Measurements from ENCODE around the gene PALM.
"Not testable (repeated sequence)": the region's sequence is repeated elsewhere in the genome, so short reads cannot be mapped to it uniquely, and the experiment has no call there.

Gene PALM

DNA sequence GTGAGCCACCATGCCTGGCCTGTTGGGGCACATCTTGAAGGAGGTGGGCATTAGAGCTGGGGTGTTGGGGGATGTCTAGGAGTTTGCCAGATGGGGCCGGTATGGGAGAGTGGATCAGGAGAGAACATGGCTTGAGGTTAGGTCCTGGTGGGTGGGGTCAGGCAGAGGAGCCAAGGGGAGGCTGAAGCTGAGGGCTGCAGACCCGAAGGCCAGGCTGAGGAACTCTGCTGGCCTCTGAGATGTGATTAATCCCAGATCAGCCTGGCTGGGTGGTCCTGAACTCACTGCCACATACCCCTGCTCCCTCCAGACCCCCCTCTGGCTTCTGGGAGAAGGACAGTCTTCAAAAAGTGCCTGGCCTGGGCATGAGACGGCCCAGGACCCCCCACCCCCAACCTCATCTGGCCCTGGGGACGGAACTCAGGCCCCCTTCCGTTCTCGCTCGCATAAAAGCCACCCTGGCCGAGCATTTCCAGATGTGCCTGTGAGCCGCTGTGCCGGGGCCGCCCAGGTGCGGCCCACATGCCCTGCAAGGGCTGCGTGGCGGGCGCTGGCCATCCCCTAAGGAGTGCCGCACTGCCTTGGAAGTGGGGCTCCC, 29.8 kb upstream of the PALM start:
- no peak for DNase-seq (ENCODE audit: low read depth in 2 of 2)

DNA sequence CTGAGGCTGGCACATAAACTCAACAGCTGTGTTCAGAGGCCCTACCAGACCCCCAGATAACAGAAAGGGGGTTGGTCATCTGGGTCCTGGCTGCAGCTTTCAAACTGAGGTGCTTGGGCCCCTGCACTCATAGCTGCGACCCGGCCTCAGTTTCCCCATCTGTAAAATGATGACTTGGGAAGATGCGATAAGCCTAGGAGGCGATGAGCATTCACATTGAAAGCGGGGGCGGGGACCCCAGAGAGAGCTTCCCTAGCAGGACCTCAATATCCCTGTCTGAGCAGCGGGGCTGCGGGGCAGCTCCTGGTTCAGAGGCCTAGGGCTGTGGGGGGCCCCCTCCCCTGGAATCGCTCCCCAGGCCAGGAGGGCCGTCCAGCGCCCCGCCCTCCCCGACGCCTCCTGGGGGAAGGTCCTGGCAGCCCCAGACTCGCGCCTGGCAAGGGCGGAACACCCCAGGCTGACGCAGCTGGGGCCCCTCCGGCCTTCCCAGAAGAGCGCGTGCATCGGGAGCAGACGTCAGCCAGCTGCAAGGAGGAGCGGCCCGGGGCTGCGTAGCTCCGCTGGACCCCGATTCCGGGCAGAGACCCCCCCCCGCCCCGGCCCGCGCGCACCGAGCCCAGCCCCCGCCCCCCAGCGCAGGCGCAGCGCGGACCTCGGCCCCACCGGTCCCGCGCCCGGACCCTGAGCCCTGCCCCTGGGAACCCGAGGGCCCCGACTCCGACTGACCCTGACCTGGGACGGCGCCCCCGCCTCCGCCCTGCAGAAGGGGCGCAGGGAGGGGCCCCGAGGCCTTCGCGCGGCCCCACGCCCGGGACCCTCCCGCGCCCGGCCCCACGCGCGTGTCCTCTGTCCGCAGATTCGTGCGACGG, 29.1 kb upstream of the PALM start:
- peak in 1 of 2 donors; percentile 40 for DNase-seq (ENCODE audit: low read depth in 2 of 2)

DNA sequence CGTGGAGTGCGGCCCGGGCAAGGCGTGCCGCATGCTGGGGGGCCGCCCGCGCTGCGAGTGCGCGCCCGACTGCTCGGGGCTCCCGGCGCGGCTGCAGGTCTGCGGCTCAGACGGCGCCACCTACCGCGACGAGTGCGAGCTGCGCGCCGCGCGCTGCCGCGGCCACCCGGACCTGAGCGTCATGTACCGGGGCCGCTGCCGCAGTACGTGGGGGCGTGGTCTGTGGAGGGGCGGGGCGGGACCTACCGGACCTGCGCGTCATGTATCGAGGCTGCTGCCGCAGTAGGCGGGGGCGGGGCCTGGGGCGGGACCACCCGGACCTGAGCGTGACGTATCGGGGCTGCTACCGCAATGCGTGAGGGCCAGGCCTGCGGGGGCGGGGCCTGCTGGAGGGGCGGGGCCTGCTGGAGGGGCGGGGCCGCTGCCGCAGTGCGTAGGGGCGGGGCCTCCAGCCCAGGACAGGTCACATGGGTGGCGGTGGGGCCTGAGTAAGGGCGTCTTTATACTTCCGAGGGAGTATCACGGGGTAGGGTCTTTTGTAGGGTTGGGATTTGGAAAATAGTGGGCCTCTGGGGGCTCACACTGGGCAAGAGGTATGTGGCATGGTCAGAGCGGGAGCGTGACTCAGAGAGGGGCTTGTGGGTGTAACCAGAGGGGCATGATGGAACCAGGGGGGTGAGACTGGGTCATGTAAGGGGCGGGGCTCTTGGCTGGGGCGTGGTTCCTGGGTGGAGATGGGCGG, 28.3 kb upstream of the PALM start:
- DNase-seq (ENCODE audit: low read depth in 2 of 2) = peak; percentile 100

DNA sequence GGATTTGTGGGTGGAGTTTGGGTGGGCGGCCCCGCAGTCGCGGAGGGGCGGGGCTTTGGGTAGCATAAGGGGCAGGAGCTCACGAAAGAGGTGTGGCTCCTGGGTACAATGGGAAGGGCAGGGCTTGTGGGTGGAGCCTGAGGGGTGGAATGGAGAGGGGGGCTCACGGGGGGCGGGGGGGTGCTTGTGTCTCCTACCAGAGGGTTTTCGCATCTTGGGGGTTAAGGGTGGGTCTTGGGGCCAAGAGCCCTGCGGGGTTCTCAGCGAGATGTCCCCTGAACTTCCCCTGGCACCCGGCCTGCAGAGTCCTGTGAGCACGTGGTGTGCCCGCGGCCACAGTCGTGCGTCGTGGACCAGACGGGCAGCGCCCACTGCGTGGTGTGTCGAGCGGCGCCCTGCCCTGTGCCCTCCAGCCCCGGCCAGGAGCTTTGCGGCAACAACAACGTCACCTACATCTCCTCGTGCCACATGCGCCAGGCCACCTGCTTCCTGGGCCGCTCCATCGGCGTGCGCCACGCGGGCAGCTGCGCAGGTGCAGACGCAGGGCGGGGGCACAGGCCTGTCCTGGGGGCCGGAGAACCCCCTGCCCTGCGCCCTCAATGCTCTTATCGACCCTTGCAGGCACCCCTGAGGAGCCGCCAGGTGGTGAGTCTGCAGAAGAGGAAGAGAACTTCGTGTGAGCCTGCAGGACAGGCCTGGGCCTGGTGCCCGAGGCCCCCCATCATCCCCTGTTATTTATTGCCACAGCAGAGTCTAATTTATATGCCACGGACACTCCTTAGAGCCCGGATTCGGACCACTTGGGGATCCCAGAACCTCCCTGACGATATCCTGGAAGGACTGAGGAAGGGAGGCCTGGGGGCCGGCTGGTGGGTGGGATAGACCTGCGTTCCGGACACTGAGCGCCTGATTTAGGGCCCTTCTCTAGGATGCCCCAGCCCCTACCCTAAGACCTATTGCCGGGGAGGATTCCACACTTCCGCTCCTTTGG, 27.4 kb upstream of the PALM start:
- peak in 1 of 2 donors; percentile 97 for DNase-seq (ENCODE audit: low read depth in 2 of 2)

DNA sequence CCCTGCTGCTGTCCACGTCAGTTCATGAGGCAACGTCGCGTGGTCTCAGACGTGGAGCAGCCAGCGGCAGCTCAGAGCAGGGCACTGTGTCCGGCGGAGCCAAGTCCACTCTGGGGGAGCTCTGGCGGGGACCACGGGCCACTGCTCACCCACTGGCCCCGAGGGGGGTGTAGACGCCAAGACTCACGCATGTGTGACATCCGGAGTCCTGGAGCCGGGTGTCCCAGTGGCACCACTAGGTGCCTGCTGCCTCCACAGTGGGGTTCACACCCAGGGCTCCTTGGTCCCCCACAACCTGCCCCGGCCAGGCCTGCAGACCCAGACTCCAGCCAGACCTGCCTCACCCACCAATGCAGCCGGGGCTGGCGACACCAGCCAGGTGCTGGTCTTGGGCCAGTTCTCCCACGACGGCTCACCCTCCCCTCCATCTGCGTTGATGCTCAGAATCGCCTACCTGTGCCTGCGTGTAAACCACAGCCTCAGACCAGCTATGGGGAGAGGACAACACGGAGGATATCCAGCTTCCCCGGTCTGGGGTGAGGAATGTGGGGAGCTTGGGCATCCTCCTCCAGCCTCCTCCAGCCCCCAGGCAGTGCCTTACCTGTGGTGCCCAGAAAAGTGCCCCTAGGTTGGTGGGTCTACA, 25.9 kb upstream of the PALM start:
- DNase-seq (ENCODE audit: low read depth in 2 of 2) = no peak

DNA sequence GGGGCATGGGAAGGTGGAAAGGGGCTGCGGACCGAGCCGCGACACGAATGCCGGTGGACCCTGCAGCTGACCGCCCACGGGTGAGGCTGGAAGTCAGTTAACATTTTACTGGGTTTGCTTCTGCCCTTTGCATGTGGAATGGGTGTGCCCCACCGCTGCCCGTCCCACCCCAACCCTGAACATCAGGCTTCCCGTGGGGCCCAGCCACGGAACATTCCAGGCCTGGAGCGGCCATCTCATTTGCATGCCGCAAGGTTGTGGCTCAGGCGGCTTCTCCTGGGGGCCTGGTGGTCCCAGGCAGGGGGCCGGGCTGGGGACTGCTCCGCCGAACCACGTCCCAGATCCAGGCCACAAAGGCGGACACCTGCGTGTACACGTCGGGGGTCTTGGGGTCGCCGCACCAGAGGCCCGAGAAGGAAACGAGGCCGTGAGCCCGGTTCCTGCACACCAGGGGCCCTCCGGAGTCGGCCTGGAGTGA, 23.2 kb upstream of the PALM start:
- DNase-seq (ENCODE audit: low read depth in 2 of 2) = no peak

DNA sequence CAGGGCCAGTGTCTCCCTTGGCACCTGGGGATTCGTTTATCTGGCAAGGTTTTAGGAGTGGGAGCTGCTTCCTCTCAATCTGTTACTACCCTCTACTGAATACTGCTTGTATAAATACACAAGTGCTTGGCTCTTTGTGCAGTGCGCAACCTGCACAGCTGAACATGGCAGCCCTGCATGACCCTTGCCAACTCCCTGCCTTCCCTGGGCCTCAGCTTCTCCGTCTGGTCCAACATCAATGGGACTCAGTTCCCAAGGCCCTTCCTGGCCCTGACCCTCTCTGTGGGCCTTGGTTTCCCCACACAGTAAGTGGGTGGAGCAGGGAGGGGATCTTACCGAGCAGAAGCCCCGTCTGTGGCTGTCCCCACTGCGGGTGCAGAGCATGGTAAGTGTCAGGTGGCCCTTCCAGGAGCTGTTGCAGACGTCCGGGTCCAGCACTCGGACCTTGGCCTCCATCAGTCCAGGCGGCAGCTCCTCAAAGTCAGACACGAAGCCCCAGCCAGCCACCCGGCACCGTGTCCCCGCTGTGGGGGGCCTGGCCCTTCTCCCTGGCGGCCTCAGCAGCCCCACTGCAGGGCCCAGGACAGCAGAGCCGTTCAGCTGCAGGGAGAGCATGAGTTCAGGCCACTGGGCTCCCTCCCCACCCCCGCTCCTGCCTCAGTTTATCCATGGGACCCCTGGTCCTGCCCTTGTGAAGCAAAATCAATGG, 22.0 kb upstream of the PALM start:
- no peak for DNase-seq (ENCODE audit: low read depth in 2 of 2)

DNA sequence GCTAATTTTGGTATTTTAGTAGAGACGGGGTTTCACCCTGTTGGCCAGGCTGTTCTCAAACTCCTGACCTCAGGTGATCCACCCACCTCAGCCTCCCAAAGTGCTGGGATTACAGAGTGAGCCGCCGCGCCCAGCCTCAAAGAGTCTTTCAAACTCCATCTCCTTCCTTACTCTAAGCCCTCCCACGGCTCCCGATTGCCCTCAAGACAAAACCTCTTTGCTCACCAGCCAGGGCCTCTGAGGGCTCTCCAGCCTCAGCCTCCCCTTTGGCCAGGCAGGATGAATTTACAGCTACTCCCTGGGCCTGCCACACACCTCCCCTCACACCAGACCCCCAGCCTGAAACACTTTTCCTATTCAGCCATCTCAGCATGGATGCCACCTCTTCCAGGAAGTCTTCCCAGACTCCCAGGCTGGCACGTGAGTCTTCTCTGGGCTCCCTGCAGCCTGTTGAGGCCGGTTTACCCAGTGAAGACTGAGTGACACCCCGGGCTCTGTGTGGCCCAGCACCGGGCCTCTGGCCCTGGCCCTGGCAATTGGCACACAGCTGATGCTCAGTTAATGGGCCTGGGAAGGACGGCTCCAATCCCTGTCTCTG, 21.1 kb upstream of the PALM start:
- DNase-seq (ENCODE audit: low read depth in 2 of 2) = no peak

DNA sequence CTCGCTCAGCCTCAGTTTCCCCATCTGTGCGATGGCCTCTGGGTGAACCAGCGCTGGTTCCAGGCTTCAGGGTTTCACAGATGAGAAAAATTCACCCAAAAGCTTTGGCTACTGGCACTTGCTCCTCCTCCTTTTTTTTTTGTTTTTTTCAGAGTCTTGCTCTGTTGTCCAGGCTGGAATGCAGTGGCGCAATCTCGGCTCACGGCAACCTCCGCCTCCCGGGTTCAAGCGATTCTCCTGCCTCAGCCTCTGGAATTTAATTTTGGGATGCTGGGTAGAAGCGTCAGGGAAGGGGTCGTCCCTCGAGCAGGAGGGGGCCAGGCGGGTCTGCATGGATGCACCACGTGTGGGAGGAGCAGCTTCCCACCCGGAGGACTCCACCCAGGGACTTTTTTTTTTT, 20.5 kb upstream of the PALM start:
- DNase-seq (ENCODE audit: low read depth in 2 of 2) = no peak

DNA sequence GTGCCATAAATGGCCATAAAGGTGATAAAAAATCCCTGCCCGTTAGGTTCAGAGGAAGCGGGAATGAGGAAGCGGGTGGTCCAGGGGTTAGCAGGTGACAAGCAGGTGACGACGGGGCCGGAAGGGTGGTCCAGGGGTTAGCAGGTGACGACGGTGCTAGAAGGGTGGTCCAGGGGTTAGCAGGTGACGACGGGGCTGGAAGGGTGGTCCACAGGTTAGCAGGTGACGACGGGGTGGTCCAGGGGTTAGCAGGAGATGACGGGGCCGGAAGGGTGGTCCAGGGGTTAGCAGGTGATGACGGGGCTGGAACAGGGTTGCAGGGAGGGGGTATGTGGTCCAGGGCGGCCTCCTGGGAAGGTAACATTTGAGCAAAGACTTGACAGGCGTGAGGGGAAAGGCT, 19.7 kb upstream of the PALM start:
- no peak for DNase-seq (ENCODE audit: low read depth in 2 of 2)

DNA sequence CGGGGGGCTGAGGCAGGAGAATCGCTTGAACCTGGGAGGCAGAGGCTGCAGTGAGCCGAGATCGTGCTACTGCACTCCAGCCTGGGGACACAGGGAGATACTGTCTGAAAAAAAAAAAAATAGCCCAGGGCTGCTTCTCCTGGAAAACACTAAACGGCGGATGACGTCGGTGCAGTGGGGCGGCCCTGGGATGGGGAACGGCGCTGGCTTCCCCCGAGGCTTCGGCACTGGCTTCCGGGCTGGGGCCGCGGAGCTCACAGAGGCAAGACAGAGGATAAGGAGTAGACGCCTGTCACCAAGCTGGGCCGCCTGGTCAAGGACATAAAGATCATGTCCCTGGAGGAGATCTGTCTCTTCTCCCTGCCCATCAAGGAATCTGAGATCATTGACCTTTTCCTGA, 18.5 kb upstream of the PALM start:
- no peak for DNase-seq (ENCODE audit: low read depth in 2 of 2)

DNA sequence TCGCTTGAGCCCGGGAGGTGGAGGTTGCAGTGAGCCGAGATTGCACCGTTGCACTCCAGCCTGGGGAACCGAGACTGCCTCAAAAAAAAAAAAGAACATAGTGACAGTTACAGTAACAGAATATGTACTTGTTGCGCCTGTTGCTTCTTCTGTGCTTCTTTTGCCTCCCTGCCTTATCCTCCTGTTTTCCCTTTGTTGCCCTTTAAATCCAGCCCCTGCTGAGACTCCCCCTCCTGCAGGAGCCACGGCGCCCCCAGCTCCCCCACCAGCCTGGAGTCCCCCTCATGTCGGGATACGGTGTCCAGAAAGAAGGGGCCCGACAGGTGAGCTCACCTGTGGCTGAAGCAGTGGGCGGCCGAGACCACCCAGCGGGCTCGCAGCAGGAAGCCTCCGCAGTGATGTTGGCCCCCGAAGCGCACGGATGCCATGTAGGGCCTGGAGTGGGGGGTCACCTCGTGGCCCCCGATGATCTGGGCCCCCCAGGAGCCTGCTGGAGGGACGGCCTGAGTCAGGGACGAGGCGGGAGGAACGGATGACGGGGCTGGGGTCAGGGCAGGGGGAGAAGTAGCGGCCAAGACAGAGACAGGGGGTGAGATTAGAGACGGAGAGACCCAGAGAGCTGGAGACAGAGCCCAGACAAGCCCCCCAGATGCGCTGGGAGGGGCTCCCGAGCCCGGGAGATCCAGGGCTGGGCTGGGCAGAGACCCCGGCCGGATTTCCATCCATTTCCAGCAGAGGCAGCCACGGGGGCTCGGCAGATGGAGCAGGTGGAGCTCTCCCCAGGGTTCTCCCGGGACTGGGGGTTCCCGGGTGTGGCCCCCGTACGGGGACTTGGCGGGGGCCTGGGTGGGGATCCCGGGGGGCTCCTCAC, 14.0 kb upstream of the PALM start:
- DNase-seq (ENCODE audit: low read depth in 2 of 2) = no peak

DNA sequence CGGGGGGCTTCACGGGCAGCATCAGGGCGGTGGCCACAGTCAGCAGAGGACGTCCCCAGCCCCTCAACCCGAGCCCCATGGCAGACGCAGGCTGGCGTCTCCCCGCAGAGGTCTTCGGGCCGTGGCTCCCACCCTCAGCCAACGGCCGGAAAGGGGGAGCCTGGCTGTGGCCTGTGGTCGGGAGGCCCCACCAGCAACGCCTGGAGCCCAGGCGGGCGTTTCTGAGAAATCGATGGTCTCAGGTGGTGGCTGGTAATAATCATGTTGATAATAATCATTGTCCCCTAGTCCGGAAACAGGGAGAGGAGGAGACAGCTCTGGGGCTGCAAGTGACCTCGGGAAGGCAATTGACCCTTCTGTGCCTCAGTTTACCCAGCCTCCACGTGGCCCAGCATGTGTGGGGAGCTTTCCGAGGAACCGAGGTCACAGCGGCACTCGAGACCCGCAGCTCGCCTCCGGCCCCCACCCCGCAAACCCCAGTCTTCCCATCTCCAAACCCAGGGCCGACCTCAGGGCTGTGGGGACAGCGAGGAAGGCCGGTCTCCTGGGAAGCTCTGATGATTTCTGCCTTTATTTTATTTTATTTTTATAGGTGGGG, 13.3 kb upstream of the PALM start, which contains the start of gene PRSS57:
PRSS57 (minus strand) TSS at position 101 of the 598 bp plus-strand sequence; CDS start at position 79, 22 bp downstream.
- DNase-seq (ENCODE audit: low read depth in 2 of 2) = no peak

DNA sequence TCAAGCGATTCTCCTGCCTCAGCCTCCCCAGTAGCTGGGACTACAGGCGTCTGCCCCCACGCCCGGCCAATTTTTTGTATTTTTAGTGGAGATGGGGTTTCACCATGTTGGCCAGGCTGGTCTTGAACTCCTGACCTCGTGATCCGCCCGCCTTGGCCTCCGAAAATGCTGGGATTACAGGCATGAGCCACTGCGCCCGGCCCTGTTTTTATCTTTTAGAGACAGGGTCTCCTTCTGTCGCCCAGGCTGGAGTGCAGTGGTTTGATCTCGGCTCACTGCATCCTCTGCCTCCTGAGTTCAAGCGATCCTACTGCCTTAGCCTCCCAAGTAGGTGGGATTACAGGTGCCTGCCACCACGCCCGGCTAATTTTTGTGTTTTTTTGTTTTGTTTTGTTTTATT, 10.2 kb upstream of the PALM start:
- DNase-seq (ENCODE audit: low read depth in 2 of 2) = not testable (repeated sequence)

DNA sequence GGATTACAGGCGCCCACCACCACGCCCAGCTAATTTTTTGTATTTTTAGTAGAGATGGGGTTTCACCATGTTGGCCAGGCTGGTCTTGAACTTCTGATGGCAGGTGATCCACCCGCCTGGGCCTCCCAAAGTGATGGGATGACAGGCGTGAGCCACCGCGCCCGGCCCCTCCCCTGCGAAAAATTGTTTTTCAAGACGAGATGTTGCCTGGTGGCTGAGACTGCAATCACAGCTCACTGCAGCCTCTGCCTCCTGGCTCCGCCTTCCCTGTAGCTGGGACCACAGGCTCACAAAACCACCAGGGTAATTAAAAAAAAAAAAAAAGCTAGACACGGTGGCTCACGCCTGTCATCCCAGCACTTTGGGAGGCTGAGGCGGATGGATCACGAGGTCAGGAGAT, 8.8 kb upstream of the PALM start:
- not testable (repeated sequence) for DNase-seq (ENCODE audit: low read depth in 2 of 2)

DNA sequence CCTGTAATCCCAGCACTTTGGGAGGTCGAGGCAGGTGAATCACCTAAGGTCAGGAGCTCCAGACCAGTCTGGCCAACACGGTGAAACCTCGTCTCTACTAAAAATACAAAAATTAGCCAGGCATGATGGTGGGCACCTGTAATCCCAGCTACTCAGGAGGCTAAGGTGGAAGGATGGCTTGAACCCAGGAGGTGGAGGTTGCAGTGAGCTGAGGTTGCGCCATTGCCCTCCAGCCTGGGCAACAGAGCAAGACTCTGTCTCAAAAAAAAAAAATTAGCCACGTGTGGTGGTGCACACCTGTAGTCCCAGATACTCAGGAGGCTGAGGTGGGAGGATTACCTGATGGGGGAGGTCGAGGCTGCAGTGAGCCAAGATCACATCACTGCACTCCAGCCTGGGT, 5.9 kb upstream of the PALM start:
- not testable (repeated sequence) for DNase-seq (ENCODE audit: low read depth in 2 of 2)

DNA sequence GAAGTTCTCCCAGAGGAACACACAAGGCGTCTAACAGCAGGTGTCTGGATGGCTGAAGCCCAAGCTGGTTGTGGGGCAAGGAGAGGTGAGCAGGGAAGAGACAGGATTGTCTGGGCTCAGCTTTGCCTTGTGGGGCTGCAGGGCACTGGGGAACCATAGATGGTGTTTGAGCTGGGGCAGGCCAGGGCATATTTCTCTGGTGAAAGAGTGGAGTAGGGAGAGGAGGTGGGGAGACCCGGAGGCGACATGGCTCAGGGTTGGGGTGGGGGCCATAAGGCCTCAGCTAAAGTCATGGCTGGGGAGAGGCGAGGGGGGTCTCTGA, 5.4 kb upstream of the PALM start:
- DNase-seq (ENCODE audit: low read depth in 2 of 2) = no peak

DNA sequence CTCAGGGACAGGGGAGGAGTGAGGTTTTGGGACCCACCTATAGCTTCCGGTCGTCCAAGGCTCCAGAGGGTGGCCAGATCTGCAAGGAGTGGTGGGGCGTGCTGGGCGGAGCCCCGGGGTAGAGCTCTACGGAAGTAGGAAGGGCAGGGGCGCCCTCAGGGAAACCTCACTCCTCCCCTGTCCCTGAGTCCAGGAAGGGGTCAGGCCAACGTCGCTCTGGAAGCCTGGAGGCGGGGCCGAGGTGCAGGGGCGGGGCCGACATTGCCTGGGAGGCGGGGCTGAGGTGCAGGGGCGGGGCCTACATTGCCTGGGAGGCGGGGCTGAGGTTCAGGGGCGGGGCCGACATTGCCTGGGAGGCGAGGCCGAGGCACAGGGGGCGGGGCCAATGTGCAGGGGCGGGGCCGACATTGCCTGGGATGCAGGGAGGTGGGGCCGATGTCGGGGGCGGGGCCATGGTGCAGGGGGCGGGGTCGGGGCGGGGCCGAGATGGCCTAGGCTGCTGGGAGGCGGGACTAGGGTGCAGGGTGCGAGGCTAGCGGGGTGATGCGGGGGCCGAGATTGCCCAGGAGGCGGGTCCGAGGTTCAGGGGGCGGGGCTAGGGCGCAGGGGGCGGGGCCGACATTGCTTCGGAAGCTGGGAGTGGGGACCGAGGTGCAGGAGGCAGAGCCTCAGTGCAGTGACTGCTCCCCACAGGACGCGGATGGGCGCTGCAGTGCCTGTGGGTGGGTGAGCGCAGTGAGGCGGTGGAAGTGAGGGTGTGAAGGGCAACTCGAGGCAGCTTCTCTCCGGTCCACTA, 4.9 kb upstream of the PALM start:
- peak; percentile 60 to 90 for DNase-seq (ENCODE audit: low read depth in 2 of 2)
